ENCODE measurements around the gene ESR2. TPM values are rescaled to one million over a fixed set of nuclear protein-coding genes. Genes with fewer than 3 reads are reported as not detected.

ESR2 gene
- total RNA-seq, 2 experiments from 2014 or later = 0.31 to 0.43 TPM

GRCh38 chr14:64194404-64194803 is 99.8 kb downstream of the ESR2 start:
- peaks cover 15% of the 10 kb centered on the region for H3K36me3 Mint-ChIP-seq (ENCODE audit: low read depth)
- H3K4me3 Mint-ChIP-seq = no peak overlapping the region
- H3K9me3 Mint-ChIP-seq = no peaks in the 10 kb centered on the region
- intact Hi-C loops (cut with micrococcal nuclease) = no loop called here
- no peak overlapping the region for H3K27ac Mint-ChIP-seq
- TF ChIP-seq, protein P1, sequence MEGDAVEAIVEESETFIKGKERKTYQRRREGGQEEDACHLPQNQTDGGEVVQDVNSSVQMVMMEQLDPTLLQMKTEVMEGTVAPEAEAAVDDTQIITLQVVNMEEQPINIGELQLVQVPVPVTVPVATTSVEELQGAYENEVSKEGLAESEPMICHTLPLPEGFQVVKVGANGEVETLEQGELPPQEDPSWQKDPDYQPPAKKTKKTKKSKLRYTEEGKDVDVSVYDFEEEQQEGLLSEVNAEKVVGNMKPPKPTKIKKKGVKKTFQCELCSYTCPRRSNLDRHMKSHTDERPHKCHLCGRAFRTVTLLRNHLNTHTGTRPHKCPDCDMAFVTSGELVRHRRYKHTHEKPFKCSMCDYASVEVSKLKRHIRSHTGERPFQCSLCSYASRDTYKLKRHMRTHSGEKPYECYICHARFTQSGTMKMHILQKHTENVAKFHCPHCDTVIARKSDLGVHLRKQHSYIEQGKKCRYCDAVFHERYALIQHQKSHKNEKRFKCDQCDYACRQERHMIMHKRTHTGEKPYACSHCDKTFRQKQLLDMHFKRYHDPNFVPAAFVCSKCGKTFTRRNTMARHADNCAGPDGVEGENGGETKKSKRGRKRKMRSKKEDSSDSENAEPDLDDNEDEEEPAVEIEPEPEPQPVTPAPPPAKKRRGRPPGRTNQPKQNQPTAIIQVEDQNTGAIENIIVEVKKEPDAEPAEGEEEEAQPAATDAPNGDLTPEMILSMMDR (IDR thresholded peaks at IDR 0.05) = no peak
- DNase-seq = no peak
- ChIA-PET POLR2A (no interaction called here), CTCF (interaction anchor here (2.9 to 3.5 kb wide), 2 partner anchors 101 to 109 kb away, joined by 8 to 14 read pairs; no protein-coding TSS in a partner anchor)
- ATAC-seq = no peak
- peaks cover 27% of the 10 kb centered on the region for H3K4me1 Mint-ChIP-seq (ENCODE audit: low read depth)
- no peaks in the 10 kb centered on the region for H3K27me3 Mint-ChIP-seq

DNA sequence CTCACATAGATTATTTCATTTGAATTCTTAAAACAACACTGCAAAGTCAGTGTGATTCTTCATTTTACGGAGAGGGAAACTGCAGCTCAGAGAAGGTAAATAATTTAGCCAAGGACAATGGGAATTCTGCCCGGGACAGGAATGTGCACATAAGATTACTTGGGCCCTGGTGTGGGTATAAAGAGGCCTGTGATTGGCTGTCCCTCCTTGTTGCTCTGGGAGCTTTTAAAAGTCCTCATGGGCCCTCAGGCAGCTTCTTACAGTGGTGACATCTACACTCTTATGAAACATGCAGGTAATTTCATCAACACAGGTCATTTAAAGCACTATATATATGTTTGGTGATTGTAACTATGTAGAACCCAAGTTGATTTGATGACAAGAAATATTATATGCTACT is 100.3 kb downstream of the ESR2 start:
- ATAC-seq = no peak
- H3K4me3 Mint-ChIP-seq = no peak overlapping the region
- DNase-seq = no peak
- intact Hi-C loops (cut with micrococcal nuclease) = no loop called here
- CTCF ChIA-PET = interaction anchor here (2.9 kb wide), 1 partner anchor 101 kb away, joined by 8 read pairs; no protein-coding TSS in a partner anchor
- no peak overlapping the region for H3K27ac Mint-ChIP-seq
- no peaks in the 10 kb centered on the region for H3K9me3 Mint-ChIP-seq
- H3K36me3 Mint-ChIP-seq (ENCODE audit: low read depth) = peaks cover 15% of the 10 kb centered on the region
- peaks cover 27% of the 10 kb centered on the region for H3K4me1 Mint-ChIP-seq (ENCODE audit: low read depth)
- no peaks in the 10 kb centered on the region for H3K27me3 Mint-ChIP-seq
- TF ChIP-seq, protein P1 (IDR thresholded peaks at IDR 0.05) = no peak
- POLR2A ChIA-PET = no interaction called here

DNA sequence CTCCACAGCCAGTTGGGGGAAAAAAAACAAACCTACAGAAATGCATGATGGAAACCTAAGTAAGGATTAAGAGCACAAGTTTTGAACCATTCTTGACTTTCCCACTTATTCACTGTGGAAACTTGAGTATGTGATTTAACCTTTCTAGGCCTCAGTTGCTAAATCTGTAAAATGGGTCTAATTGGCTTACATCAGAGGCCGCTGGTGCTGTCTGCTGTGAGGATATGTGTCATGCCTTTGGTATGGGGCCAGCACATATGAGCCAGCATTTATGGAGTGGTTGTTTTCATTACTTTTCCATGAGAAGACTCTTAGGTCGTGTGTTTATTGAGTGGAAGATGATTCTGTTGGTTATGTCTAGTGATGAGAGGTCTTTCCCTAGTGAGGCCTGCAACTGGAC is 102.4 kb downstream of the ESR2 start:
- Mint-ChIP-seq H3K27me3 (no peaks in the 10 kb centered on the region), H3K9me3 (no peaks in the 10 kb centered on the region), H3K27ac (no peak overlapping the region), H3K4me3 (no peak overlapping the region), H3K4me1 (ENCODE audit: low read depth) (peaks cover 25% of the 10 kb centered on the region), H3K36me3 (ENCODE audit: low read depth) (peaks cover 21% of the 10 kb centered on the region)
- TF ChIP-seq, protein P1 (IDR thresholded peaks at IDR 0.05) = no peak
- DNase-seq (no peak), ATAC-seq (no peak)
- CTCF ChIA-PET = interaction anchor here (1.1 to 1.3 kb wide), 2 partner anchors 42 to 112 kb away, joined by 3 to 4 read pairs; no protein-coding TSS in a partner anchor
- intact Hi-C loops (cut with micrococcal nuclease) = no loop called here
- POLR2A ChIA-PET = interaction anchor here (0.6 to 1.4 kb wide), 2 partner anchors 12 to 27 kb away, joined by 3 read pairs; no protein-coding TSS in a partner anchor

- no peaks in the 10 kb centered on the region for H3K9me3 Mint-ChIP-seq
- no peak overlapping the region for H3K27ac Mint-ChIP-seq
- H3K36me3 Mint-ChIP-seq (ENCODE audit: low read depth) = peaks cover 21% of the 10 kb centered on the region
- CTCF ChIA-PET = interaction anchor here (1.0 to 1.1 kb wide), 2 partner anchors 42 to 104 kb away, joined by 3 to 7 read pairs; partner anchors contain the start of gene ESR2
- TF ChIP-seq, protein P1 (IDR thresholded peaks at IDR 0.05) = no peak
- POLR2A ChIA-PET = interaction anchor here (0.6 to 1.4 kb wide), 2 partner anchors 13 to 28 kb away, joined by 3 read pairs; no protein-coding TSS in a partner anchor
- no peak overlapping the region for H3K4me3 Mint-ChIP-seq
- ATAC-seq (no peak), DNase-seq (no peak)
- peaks cover 21% of the 10 kb centered on the region for H3K4me1 Mint-ChIP-seq (ENCODE audit: low read depth)
- no peaks in the 10 kb centered on the region for H3K27me3 Mint-ChIP-seq
- intact Hi-C loops (cut with micrococcal nuclease) = no loop called here
Observed at GRCh38 chr14:64190974-64191502, 103.1 kb downstream of the ESR2 start.

GRCh38 chr14:64187331-64187730 is 106.8 kb downstream of the ESR2 start:
- ChIA-PET CTCF (no interaction called here), POLR2A (interaction anchor here (0.6 kb wide), 1 partner anchor 123 kb away, joined by 3 read pairs; no protein-coding TSS in a partner anchor)
- Mint-ChIP-seq H3K27ac (no peak overlapping the region), H3K27me3 (no peaks in the 10 kb centered on the region), H3K9me3 (no peaks in the 10 kb centered on the region), H3K4me1 (ENCODE audit: low read depth) (peaks cover 2% of the 10 kb centered on the region), H3K36me3 (ENCODE audit: low read depth) (peaks cover 34% of the 10 kb centered on the region), H3K4me3 (no peak overlapping the region)
- ATAC-seq (no peak), DNase-seq (no peak)
- TF ChIP-seq, protein P1 (IDR thresholded peaks at IDR 0.05) = no peak
- intact Hi-C loops (cut with micrococcal nuclease) = no loop called here
